Activated CD8-positive, alpha-beta memory T cell treated with anti-CD3 and anti-CD28 coated beads, Interleukin-2, amount 50 U/mL, for 24 hours (primary cell): ENCODE measurements around the gene FABP7.

Source experiments
- DNase-seq: peaks from one replicate; pipeline ENCODE4 v3.0.0-alpha.2; 2020; ENCODE audit errors: extremely low read depth

The FABP7 gene

GRCh38 chr6:122798099-122798641 is 18.7 kb downstream of the FABP7 start:
- DNase-seq = no peak

DNA sequence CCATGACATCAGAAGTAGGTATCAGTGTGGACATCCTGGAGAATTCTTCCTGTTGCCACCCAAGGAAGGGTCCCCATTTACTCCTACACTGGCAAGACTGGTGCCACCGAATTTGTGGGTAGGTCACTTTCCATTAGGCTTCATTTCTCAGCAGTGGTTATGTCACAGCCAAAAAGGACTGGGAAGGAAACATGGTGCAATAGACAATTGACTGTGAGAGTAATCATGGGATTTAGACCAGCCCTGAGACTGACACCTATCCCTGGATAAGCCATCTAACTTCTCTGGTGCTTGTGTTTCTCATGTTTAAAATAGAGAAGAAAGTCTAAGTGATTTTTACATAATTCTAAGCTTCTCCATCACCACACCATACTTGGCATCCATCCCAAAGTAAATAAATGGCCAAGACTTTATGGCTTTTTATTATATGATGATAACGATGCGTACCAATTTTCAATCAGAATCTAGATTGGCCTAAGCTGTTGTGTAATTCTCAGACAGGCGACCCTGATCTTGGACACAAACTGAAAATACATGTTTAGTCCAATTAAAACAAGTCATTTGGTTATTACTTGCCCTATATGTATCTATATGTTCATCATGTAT is 19.7 kb downstream of the FABP7 start:
- DNase-seq = no peak

- no peak for DNase-seq
Measured at GRCh38 chr6:122799916-122800686, 20.6 kb downstream of the FABP7 start.

GRCh38 chr6:122800906-122801305 is 21.4 kb downstream of the FABP7 start:
- no peak for DNase-seq

GRCh38 chr6:122801397-122801796 is 21.9 kb downstream of the FABP7 start:
- no peak for DNase-seq

- DNase-seq = no peak
Measured at GRCh38 chr6:122803171-122803661, 23.7 kb downstream of the FABP7 start.

DNA sequence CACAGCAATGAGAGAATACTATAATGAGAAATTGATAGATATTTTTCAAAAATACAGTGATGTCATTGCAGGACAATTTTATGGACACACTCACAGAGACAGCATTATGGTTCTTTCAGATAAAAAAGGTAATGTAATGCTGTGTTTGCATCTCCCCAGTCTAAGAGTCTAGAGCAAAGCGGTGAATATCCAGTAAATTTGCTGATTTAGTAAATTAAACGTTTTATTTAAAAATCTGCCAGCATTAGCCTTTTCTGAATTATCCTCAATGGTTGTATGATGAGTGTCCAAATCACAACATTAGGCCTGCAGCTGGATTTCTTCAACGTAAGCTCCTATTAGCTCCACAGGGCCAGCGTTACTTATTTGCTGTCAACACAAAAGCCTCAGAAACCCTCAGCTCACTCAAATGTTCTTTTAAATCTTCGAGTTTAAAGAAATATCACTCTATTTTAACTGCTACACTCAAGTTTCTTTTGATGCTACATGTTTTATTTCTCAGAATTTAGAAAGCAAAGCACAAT is 25.5 kb downstream of the FABP7 start:
- DNase-seq = no peak

DNA sequence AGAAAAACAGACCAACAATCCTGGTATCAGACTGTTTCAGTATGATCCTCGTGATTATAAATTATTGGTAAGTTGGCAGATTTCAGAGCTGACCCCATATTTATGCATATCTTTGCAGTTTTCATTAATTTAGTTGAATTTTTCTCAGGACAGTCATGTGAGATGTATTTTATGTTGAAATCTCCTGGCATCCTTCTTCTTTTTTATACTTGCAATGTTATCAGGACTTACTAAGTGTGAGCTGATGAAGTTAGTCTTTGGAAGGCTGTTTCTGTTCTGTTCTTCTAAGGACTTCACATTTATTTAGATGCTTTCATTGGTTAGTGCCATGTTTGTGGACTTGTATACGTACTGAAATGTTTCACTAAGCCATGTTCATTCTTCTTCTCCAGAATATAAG is 26.8 kb downstream of the FABP7 start:
- DNase-seq = no peak

DNA sequence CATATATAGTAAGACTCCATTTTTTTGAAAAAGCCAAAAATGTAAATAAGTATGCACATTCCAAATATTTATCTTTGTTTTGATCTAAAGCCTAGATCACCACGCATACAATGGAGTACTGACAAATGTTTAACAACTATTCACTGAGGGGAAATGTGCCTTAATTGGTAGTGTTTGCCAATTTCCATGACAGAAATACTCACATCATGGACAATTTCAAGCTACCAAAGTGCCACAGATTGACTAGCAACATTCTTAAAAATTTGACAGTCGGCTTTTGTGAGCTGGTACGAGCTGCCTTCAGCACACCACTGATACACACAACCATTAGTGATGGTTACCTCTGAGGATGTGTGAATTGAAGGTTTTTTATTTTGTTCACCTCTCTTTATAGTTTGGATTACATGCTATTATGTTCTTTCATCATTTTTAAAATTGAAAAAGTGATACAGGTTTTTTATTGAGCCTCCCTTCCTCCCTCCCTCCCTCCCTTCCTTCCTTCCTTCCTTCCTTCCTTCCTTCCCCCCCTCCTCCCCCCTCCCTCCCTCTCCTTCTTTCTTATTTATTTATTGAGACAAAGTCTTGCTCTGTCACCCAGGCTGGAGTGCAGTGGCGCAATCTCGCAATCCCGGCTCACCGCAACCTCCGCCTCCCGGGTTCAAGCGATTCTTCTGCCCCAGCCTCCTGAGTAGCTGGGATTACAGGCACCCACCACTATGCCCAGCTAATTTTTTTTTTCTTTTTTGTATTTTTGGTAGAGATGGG is 28.8 kb downstream of the FABP7 start:
- DNase-seq = no peak

DNA sequence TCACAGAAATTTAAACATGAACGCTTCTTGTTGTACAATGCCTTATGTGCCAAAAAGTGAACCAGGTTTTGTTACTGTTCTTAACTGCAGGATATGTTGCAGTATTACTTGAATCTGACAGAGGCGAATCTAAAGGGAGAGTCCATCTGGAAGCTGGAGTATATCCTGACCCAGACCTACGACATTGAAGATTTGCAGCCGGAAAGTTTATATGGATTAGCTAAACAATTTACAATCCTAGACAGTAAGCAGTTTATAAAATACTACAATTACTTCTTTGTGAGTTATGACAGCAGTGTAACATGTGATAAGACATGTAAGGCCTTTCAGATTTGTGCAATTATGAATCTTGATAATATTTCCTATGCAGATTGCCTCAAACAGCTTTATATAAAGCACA is 29.5 kb downstream of the FABP7 start:
- no peak for DNase-seq

DNA sequence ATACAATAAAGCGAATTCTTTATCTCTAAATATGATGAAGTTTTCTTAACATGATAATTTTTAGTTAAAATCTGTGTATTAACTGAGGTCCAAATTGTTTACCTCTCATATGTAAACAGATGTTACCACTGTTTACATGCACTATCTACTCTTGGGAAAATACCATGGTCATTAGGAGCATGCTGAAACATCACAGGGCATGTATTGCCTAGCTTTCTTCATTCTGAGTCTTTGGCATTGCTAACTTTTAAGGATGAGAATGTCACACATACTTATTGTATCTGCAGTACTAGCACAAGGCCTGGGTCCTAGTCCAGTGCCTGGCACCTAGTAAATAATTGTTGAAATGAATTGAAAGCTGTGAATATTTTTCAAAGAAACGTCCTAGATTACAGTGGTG is 30.2 kb downstream of the FABP7 start:
- no peak for DNase-seq

- no peak for DNase-seq
Measured at GRCh38 chr6:122810189-122810588, 30.7 kb downstream of the FABP7 start.

GRCh38 chr6:122817358-122817757 is 37.8 kb downstream of the FABP7 start:
- no peak for DNase-seq

GRCh38 chr6:122817766-122818165 is 38.2 kb downstream of the FABP7 start:
- no peak for DNase-seq

GRCh38 chr6:122818866-122819265 is 39.4 kb downstream of the FABP7 start:
- DNase-seq = no peak

- no peak for DNase-seq
Measured at GRCh38 chr6:122821095-122821494, 41.6 kb downstream of the FABP7 start.

- DNase-seq = no peak
Measured at GRCh38 chr6:122825163-122825562, 45.6 kb downstream of the FABP7 start.

GRCh38 chr6:122829456-122829855 is 49.9 kb downstream of the FABP7 start:
- DNase-seq = no peak

DNA sequence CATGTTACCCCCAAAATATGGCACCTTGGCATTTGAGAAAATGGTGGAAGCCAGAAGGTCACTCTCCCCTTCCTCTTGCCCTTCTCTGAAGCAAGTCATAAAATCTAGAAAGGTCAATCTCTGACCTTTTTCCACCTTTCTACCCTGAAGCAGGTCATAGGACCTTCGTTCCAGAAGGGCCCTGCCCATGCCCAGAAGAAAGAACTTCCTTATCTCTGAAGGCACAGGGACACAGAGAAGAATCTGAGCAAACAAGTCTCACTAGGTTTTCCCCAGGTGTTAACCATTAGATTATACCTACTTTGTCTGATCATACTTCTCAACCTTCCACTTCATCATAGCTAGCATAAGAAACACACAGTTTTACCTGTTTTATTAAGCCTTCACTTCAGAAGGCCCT is 52.0 kb downstream of the FABP7 start:
- DNase-seq = no peak

DNA sequence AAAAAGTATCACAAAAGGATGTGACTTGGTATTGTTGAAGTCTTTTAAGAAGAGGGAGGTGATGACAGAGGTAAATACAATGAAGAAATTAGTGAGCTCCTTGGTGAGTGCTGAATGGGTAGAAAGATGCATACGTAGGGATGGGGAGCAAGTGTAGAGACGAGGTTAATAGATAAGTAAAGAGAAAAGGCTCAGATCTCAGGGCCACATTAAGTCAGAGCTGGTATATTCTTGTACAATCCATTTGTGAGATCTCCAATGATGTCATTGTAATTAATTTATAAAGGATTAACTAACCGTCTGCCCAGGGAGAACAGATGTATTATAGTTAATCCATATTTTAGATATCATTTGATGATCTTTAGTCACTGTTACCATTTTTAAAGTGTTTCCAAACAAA is 52.9 kb downstream of the FABP7 start:
- DNase-seq = no peak

DNA sequence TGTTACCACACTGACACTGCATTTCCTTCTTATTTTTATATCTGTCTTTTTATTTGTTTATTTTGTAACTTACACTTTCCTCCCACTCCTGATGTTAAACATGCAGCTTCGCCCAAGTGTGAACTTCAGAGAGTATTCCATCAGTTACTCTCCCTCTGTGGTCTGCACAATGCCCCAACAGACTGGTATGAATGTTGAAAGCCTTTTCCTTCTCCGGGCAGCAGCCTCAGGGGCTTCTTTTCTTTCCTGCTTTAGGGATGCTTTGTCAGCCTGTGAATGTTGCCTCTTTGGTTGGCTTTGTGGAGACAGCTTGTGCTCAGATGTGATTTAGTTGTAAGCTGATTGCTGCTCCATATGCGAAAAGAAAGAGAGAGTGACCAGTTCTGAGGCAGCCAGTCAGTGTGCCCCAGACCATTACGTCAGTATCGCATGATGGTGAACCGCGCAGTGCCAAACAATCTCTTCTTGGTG is 53.5 kb downstream of the FABP7 start:
- DNase-seq = no peak
